Esophagus squamous epithelium (tissue), 5 donors: Measurements from ENCODE around the gene BCL7B. TPM values are rescaled to one million over a fixed set of nuclear protein-coding genes. Genes with fewer than 3 reads are reported as not detected.
A peak's percentile ranks its signal among the peaks of the same experiment; 100 is the strongest.

ENCODE experiments used
- DNase-seq: peaks from one replicate; lab custom pipeline; 2025; lab: John Stamatoyannopoulos, UW
- H3K27ac ChIP-seq, 4 donors: fragments of 200-600 bp; sonication (generic); one replicate each; pipeline ENCODE4 v1.5.1; 2016 to 2019; ENCODE audit warnings: mild to moderate bottlenecking in 1 of 4
- H3K27me3 ChIP-seq, 4 donors: fragments of 200-600 bp; sonication (generic); 1 replicate in 3 of 4; 2 replicates in 1 of 4; pipeline versions ENCODE4 v1.5.1 to v1.6.0; 2017 to 2021; ENCODE audit warnings: antibody characterized with exemption in 1 of 4
- H3K36me3 ChIP-seq, 3 donors: fragments of 200-600 bp; sonication (generic); one replicate each; pipeline ENCODE4 v1.5.1; 2016 to 2019
- H3K4me1 ChIP-seq, 3 donors: fragments of 200-600 bp; sonication (generic); one replicate each; pipeline ENCODE4 v1.5.1; 2017 to 2019
- H3K4me3 ChIP-seq, 4 donors: fragments of 200-600 bp; sonication (generic); 1 replicate in 3 of 4; 2 replicates in 1 of 4; pipeline ENCODE4 v1.5.1; 2016 to 2019; ENCODE audit warnings: mild to moderate bottlenecking in 2 of 4, moderate library complexity in 1 of 4
- H3K9me3 ChIP-seq, 3 donors: fragments of 200-600 bp; sonication (generic); one replicate each; pipeline ENCODE4 v1.5.1; 2016 to 2019
- CTCF ChIP-seq, 6 experiments: fragments of 450-650 bp in 4 of 6; fragments of 200-600 bp in 2 of 6; sonication (generic) in 2 of 6; IDR thresholded peaks; one replicate each; pipeline ENCODE4 v1.5.1; 2016 to 2019; ENCODE audit warnings: antibody characterized with exemption in 6 of 6, mild to moderate bottlenecking in 4 of 6, moderate library complexity in 4 of 6
- POLR2A ChIP-seq, 4 donors: fragments of 450-650 bp; IDR thresholded peaks; one replicate each; pipeline ENCODE4 v1.6.1; 2017; ENCODE audit warnings: antibody characterized with exemption in 4 of 4, mild to moderate bottlenecking in 4 of 4, moderate library complexity in 3 of 4
- WGBS, 2 donors: methylation state at CpG; one replicate each; pipeline ENCODE4 v1.1.5; 2018; 5-methylcytosine and 5-hydroxymethylcytosine counted together
- intact Hi-C: fragments of 100-400 bp; cut with DNase I; formaldehyde crosslinking; loops from one replicate; pipeline ENCODE4 v1.15.0; 2022
- total RNA-seq, 4 donors: library from RNA; depleted of rRNA; stranded (reverse); fragments of >200 nt; gene quantifications; one replicate each; pipeline ENCODE4 v1.1.0, GENCODE V29; 2016
- donor health status: DM: yes; HTN: yes; CAD: no.

Gene BCL7B
- total RNA-seq, 4 donors from 2014 or later = 39.8 to 55.3 (median 43.0) TPM

GRCh38 chr7:73520673-73521635 is 36.5 kb downstream of the BCL7B start:
- H3K9me3 ChIP-seq = no peaks in the 10 kb centered on the region
- H3K27me3 ChIP-seq = no peaks in the 10 kb centered on the region
- peaks cover 21 to 56% (median 34%) of the 10 kb centered on the region in 3 donors for H3K4me1 ChIP-seq
- no peak for TF ChIP-seq POLR2A (IDR thresholded peaks at IDR 0.05)
- TF ChIP-seq CTCF (IDR thresholded peaks at IDR 0.05) = no peak
- intact Hi-C loops = loop anchor here (5.0 kb wide), 1 partner anchor 36 kb away; the partner anchor contains the start of gene BCL7B
- peak overlapping the region; percentile 92 to 99 (median 94) for H3K27ac ChIP-seq
- 0 to 1% methylated on average over 20 to 22 of the region's 36 CpGs for WGBS, 2 donors
- peaks cover 0 to 17% (median 0%) of the 10 kb centered on the region in 3 donors for H3K36me3 ChIP-seq
- DNase-seq = no peak
- H3K4me3 ChIP-seq = peak overlapping the region; percentile 59 to 95 (median 85)

DNA sequence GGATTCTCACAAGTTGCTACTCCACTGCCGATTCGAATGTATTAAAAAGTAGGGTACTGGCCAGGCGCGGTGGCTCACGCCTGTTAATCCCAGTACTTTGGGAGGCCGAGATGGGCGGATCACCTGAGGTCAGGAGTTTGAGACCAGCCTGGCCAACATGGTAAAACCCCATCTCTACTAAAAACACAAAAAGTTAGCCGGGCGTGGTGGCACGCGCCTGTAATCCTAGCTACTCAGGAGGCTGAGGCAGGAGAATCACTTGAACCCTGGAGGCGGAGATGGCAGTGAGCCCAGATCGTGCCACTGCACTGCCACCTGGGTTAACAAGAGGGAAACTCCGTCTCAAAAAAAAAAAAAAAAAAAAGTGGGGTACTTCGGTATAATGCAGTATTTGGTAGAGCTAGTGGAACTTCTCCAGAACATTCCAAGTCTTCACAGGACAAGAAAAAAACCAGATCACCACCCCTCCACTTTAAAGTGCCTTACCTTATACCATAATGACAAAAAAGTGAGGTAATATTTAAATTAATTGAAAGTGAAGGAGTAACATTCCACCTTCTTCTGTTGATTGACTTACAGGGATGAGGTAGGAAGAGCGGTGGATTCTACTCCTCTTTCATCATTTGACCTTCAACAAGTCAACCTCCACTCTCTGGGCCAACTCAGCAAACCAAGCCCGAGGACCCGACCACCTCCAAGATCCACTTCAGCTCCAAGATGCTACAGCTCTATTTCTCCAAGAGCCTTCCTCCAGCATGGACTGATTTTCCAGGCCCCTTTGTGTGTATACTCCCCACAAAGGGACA is 37.4 kb downstream of the BCL7B start:
- H3K4me3 ChIP-seq = peak overlapping the region; percentile 59 to 95 (median 85)
- no peak for TF ChIP-seq CTCF (IDR thresholded peaks at IDR 0.05)
- TF ChIP-seq POLR2A (IDR thresholded peaks at IDR 0.05) = no peak
- 14 to 38% methylated on average over 6 to 14 of the region's 18 CpGs for WGBS, 2 donors
- peak overlapping the region; percentile 92 to 99 (median 94) for H3K27ac ChIP-seq
- DNase-seq = no peak
- peaks cover 0 to 26% (median 0%) of the 10 kb centered on the region in 3 donors for H3K36me3 ChIP-seq
- intact Hi-C loops = loop anchor here (5.0 kb wide), 1 partner anchor 37 kb away; the partner anchor contains the start of gene BCL7B
- no peaks in the 10 kb centered on the region for H3K27me3 ChIP-seq
- H3K9me3 ChIP-seq = no peaks in the 10 kb centered on the region
- peaks cover 21 to 60% (median 34%) of the 10 kb centered on the region in 3 donors for H3K4me1 ChIP-seq

GRCh38 chr7:73518470-73518869 is 39.0 kb downstream of the BCL7B start:
- TF ChIP-seq CTCF (IDR thresholded peaks at IDR 0.05) (no peak), POLR2A (IDR thresholded peaks at IDR 0.05) (no peak)
- no peak overlapping the region for H3K27ac ChIP-seq
- 69 to 80% methylated on average over 5 of the region's 5 CpGs for WGBS, 2 donors
- no peaks in the 10 kb centered on the region for H3K27me3 ChIP-seq
- intact Hi-C loops = no loop called here
- no peak overlapping the region for H3K4me3 ChIP-seq
- H3K36me3 ChIP-seq = peaks cover 0 to 42% (median 0%) of the 10 kb centered on the region in 3 donors
- DNase-seq = no peak
- no peaks in the 10 kb centered on the region for H3K9me3 ChIP-seq
- H3K4me1 ChIP-seq = peaks cover 21 to 71% (median 34%) of the 10 kb centered on the region in 3 donors

DNA sequence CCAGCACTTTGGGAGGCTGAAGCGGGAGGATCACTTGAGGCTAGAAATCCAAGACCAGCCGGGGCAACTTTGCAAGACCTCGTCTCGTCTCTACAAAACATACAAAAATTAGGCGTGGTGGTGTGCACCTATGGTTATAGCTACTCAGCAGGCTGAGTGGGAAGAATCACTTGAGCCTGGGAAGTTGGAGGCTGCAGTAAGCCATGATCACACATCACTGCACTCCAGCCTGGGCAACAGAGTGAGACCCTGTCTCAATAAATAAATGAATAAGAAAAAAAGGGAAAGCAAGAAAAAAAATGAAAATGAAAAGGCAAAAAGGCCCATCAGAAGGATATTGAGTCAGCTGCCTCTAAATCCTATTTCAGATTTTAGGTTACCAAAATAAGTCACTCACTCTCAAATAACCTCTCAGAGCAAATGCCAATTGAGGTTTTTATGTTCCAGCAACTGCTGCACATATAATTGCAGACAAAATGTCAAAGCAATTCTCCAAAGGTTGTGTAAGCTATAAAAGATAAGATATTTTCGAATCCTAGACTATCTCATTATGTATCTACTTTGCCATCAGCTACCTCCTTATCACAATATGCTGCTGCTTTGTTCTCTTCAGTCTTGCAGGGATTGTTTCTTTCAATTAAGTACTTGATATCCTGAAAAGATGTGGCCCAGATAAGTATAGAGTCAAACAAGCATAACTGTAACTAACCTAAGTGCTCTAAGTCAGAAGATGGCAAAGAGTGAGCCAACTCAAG is 40.1 kb downstream of the BCL7B start:
- Histone ChIP-seq H3K27me3 (no peaks in the 10 kb centered on the region), H3K27ac (no peak overlapping the region), H3K4me1 (peaks cover 17 to 72% (median 27%) of the 10 kb centered on the region in 3 donors), H3K4me3 (no peak overlapping the region), H3K9me3 (no peaks in the 10 kb centered on the region), H3K36me3 (peaks cover 0 to 50% (median 0%) of the 10 kb centered on the region in 3 donors)
- DNase-seq = no peak
- no peak for TF ChIP-seq POLR2A (IDR thresholded peaks at IDR 0.05)
- TF ChIP-seq CTCF (IDR thresholded peaks at IDR 0.05) = no peak
- 83 to 91% methylated on average over 6 of the region's 6 CpGs for WGBS, 2 donors
- intact Hi-C loops = no loop called here
